Muscle layer of duodenum (tissue), 2 donors: ENCODE results near the gene COX6B2.

Source experiments
- H3K27ac ChIP-seq: one replicate; pipeline ENCODE4 v1.7.0; 2013; ENCODE audit warnings: mild to moderate bottlenecking, low read length
- H3K27me3 ChIP-seq: one replicate; pipeline ENCODE4 v1.7.0; 2013; ENCODE audit warnings: low read depth, mild to moderate bottlenecking, control low read depth, low read length
- H3K36me3 ChIP-seq, 2 donors: one replicate each; pipeline ENCODE4 v1.7.0; 2013; ENCODE audit warnings: low read length in 2 of 2, control low read depth in 1 of 2, mild to moderate bottlenecking in 1 of 2; ENCODE audit not compliant: insufficient read depth in 2 of 2, control insufficient read depth in 1 of 2
- H3K4me1 ChIP-seq, 2 donors: one replicate each; pipeline ENCODE4 v1.7.0; 2013; ENCODE audit warnings: low read length in 2 of 2, mild to moderate bottlenecking in 2 of 2, control low read depth in 1 of 2, moderate library complexity in 1 of 2; ENCODE audit not compliant: insufficient read depth in 2 of 2, control insufficient read depth in 1 of 2
- H3K4me3 ChIP-seq, 2 donors: one replicate each; pipeline ENCODE4 v1.7.0; 2013; ENCODE audit warnings: low read length in 2 of 2, low read depth in 1 of 2, mild to moderate bottlenecking in 1 of 2
- H3K9me3 ChIP-seq, 2 donors: one replicate each; pipeline ENCODE4 v1.7.0; 2013; ENCODE audit warnings: low read length in 2 of 2, control low read depth in 1 of 2, mild to moderate bottlenecking in 1 of 2; ENCODE audit not compliant: control insufficient read depth in 1 of 2
- donor health status: healthy.

The COX6B2 gene

GRCh38 chr19:55353803-55354697 is 469 bp downstream of the COX6B2 start:
- Histone ChIP-seq H3K36me3 (no peaks in the 10 kb centered on the region), H3K4me3 (peak overlapping the region; percentile 37 to 50), H3K9me3 (no peaks in the 10 kb centered on the region), H3K4me1 (peaks cover 0 to 15% of the 10 kb centered on the region in 2 donors), H3K27ac (no peak overlapping the region), H3K27me3 (peaks cover 28% of the 10 kb centered on the region)

DNA sequence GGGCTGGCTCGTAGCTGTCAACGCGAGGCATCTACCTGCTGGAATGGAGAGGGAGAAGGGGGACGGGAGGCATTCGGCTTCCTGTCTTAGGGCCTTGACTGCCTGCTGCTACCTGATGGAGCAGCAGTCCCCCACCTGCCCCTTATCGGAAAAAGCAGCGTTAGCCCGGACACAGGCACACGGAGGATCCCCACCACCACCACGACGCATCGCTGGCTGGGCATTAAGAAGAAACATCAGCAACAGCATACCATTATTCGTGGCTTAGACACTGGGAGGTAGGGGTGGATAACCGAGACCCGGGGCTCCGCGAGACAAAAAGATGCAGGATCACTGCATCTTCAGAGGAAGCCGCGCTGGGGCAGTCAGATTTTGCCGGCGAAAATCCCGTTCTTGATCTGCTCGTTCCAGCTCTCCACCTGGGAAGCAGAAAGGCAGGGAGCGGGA is 1.1 kb downstream of the COX6B2 start:
- Histone ChIP-seq H3K4me3 (peak overlapping the region; percentile 37 to 50), H3K36me3 (no peaks in the 10 kb centered on the region), H3K27me3 (peaks cover 28% of the 10 kb centered on the region), H3K9me3 (no peaks in the 10 kb centered on the region), H3K27ac (no peak overlapping the region), H3K4me1 (peaks cover 0 to 15% of the 10 kb centered on the region in 2 donors)

DNA sequence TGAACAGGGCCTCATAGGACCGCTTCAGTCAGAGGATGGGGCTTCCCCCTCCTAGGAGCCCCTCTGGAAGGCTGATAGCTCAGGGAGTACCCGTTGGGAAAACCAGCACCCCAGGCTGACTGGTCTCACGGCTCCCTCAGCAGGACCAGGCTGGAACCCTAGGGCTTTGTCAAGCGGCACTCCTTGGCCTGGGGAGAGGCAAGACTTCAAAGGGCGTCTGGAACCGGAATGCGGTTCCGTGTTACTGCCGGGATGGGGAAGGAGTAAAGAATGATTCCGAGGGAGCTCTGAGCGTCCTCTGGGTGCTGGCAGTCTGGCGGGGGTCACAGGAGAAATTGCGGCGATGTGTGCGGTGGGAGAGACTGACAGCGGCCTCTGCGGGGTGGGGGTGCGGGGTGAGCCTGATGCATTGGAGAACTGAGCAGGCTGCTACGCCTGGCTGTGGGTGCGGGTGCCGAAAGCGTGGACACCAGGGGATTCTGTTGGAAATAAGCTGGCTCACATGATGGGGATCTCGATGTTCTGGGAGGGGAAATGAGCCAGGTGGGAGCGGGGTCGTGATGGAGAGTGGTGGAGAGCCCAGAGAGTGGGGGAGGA is 1.9 kb downstream of the COX6B2 start:
- Histone ChIP-seq H3K36me3 (no peaks in the 10 kb centered on the region), H3K9me3 (no peaks in the 10 kb centered on the region), H3K4me3 (no peak overlapping the region), H3K4me1 (peaks cover 0 to 15% of the 10 kb centered on the region in 2 donors), H3K27me3 (peaks cover 28% of the 10 kb centered on the region), H3K27ac (no peak overlapping the region)

- Histone ChIP-seq H3K36me3 (peaks cover 0 to 4% of the 10 kb centered on the region in 2 donors), H3K4me3 (no peak overlapping the region), H3K4me1 (peaks cover 0 to 15% of the 10 kb centered on the region in 2 donors), H3K27ac (no peak overlapping the region), H3K9me3 (no peaks in the 10 kb centered on the region), H3K27me3 (peaks cover 28% of the 10 kb centered on the region)
Measured at GRCh38 chr19:55352040-55352439, 2.5 kb downstream of the COX6B2 start.

DNA sequence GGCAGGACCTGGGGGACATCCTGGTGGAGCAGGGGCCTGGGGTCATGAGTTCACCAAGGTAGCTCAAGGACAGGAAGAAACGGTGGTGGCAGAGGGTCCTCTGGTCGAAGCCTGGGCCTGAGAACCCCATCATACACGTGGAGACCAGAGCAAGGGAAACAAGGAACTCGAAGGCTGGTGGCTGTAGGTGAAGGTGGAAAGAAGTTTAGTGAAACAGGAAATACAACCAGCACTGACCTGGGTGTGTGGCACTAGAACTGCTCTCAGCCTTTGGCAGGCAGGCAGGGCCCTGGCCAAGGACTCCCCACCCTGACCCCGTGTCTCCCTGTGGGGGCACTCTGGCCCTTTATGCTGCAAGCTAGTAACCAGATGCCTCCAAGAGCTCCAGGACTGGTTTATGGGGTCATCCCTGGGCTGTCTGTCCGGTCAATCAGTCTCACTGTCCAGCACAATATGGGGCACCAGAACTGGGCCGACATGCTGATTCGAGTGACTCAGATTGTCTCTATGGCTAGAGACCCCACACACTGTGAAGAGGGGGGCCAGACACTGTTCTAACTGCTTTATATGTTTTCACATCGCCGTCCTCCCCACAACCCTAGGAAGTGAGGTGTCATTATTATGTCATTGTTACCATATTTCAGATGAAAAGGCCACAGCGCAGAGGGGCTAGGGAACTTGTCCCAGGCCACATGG is 3.8 kb downstream of the COX6B2 start:
- Histone ChIP-seq H3K36me3 (peaks cover 0 to 12% of the 10 kb centered on the region in 2 donors), H3K27me3 (peaks cover 28% of the 10 kb centered on the region), H3K4me3 (no peak overlapping the region), H3K27ac (no peak overlapping the region), H3K9me3 (no peaks in the 10 kb centered on the region), H3K4me1 (peaks cover 0 to 16% of the 10 kb centered on the region in 2 donors)

GRCh38 chr19:55348317-55349034 is 6.0 kb downstream of the COX6B2 start:
- peaks cover 0 to 8% of the 10 kb centered on the region in 2 donors for H3K4me1 ChIP-seq
- no peaks in the 10 kb centered on the region for H3K9me3 ChIP-seq
- peaks cover 25% of the 10 kb centered on the region for H3K27me3 ChIP-seq
- H3K27ac ChIP-seq = no peak overlapping the region
- no peak overlapping the region for H3K4me3 ChIP-seq
- H3K36me3 ChIP-seq = peaks cover 4 to 18% of the 10 kb centered on the region in 2 donors

DNA sequence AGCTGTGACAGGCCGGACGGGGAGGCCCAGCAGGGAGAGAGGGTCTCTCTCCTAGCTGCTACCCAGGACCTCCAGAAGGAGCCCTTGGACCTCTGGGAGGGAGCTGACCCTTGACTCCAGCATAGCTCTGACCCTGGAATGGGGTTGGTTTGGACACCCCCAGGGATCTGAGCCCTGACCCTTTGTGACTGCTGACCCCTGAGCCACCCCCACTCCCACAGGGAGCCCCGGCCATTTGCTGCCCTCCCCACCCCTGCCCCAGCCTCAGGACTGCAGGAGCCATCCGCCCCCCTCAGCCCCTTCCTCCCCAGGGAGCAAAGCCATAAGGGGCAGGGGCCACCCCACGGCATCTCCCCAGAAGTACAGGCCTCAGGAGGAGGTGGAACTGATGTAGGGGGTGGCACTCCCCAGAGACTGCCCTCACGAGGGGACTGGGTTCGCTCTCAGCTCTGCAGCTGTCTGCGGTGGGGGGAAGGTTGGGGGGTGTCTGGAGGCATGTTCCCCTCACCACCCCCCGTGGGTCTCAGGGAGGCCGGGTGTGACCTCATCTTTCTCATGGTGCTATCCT is 7.0 kb downstream of the COX6B2 start:
- H3K4me1 ChIP-seq = peaks cover 0 to 5% of the 10 kb centered on the region in 2 donors
- H3K36me3 ChIP-seq = peaks cover 6 to 27% of the 10 kb centered on the region in 2 donors
- H3K27me3 ChIP-seq = peaks cover 15% of the 10 kb centered on the region
- H3K9me3 ChIP-seq = no peaks in the 10 kb centered on the region
- no peak overlapping the region for H3K4me3 ChIP-seq
- no peak overlapping the region for H3K27ac ChIP-seq

DNA sequence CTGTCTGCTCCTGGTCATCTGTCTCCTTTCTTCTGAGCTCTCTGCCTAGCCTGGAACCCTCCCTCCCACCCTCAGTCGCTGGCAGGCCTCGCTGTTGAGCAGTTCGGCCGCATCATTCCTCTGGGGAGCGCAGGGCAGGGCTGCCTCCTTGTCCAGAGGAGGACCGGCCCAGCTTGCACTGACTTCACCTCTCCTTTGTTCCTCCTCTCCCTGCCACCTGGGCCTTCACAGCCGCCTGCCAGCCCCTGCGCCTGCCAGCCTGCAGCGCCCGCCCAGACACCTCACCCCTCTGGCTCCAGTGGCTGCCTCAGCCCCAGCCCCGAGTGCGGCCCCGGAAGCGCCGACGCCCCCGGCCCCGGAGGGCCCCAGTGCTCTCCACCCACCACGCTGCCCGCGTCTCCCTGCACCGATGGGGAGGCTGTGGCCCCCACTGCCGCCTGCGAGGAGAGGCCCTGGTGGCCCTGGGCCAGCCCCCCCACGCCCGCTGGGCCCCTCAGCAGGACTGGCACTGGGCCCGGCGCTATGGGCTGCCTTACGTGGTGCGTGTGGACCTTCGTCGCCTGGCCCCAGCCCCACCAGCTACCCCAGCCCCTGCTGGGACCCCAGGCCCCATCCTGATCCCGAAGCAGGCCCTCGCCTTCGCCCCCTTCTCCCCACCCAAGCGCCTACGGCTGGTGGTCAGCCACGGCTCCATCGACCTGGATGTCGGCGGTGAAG is 7.6 kb downstream of the COX6B2 start:
- Histone ChIP-seq H3K27ac (no peak overlapping the region), H3K4me3 (no peak overlapping the region), H3K9me3 (no peaks in the 10 kb centered on the region), H3K36me3 (peaks cover 9 to 34% of the 10 kb centered on the region in 2 donors), H3K4me1 (peaks cover 0 to 5% of the 10 kb centered on the region in 2 donors), H3K27me3 (peaks cover 9% of the 10 kb centered on the region)

- H3K27me3 ChIP-seq = peaks cover under 1% of the 10 kb centered on the region
- H3K27ac ChIP-seq = no peak overlapping the region
- H3K4me1 ChIP-seq = peaks cover 0 to 12% of the 10 kb centered on the region in 2 donors
- peaks cover 9 to 35% of the 10 kb centered on the region in 2 donors for H3K36me3 ChIP-seq
- no peaks in the 10 kb centered on the region for H3K9me3 ChIP-seq
- H3K4me3 ChIP-seq = no peak overlapping the region
Measured at GRCh38 chr19:55345818-55346724, 8.4 kb downstream of the COX6B2 start.
